VCaP (cell line): ENCODE measurements around the gene TTYH1.

Experiments
- H3K27ac ChIP-seq: fragments of 450-650 bp; 2 replicates; pipeline ENCODE4 v1.5.1; 2017
- TF ChIP-seq, protein P1 (sequence below): fragments of 450-650 bp; conservative IDR thresholded peaks from 2 replicates; pipeline ENCODE4 v1.5.1; 2017; ENCODE audit warnings: mild to moderate bottlenecking, moderate library complexity

The TTYH1 gene

DNA sequence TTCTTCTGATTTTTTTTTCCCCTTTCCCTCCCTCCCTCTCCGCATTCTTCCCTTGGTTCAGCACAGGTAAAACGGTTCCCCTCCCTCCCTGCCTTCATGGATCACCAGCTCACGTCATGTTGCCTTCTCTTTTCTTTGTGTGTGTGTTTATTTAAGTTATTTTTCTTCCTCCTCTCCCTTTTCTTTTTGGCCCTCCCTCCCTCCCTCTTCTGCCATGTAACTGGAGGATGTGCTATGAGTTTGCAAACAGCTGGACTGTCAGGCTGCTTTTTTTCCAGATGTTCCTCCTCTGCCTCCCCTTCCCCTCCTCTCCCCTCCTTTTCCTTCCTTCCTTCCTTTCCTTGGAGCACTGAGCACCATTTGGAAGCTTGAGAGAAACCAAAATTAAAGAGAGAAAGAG, 46.3 kb downstream of the TTYH1 start:
- peak overlapping the region; percentile 96; the same call in 1 of the 2 replicates for H3K27ac ChIP-seq

DNA sequence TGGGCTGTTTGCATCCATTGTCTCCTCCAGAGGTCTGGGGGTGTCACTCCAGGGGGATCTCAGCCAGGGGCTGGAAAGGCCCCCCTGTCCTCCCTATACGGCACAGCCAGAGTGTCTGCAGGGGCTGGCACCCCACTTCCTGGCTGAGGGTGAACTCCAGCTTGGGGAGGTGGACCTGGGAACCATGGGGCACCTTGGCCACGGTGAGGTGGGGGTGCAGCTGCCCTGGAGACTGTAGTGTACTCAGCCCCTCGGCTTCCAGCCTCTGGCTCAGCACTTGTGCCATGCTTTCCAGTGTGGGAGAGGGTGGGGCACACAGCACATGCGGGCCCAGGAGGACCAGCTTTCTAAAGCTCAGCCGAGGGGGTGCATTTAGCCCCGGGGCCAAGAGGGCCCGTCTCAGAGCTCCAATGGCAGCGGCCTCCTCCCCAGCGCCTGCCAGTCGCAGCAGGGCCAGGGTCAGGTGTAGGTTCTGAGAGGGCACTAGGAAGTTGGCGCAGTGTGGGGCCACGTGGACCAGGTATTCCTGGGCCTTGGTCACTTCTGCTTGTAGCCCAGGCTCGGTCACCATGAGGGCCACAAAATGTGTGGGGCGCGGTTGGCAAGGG, 46.9 kb downstream of the TTYH1 start:
- TF ChIP-seq, protein P1, sequence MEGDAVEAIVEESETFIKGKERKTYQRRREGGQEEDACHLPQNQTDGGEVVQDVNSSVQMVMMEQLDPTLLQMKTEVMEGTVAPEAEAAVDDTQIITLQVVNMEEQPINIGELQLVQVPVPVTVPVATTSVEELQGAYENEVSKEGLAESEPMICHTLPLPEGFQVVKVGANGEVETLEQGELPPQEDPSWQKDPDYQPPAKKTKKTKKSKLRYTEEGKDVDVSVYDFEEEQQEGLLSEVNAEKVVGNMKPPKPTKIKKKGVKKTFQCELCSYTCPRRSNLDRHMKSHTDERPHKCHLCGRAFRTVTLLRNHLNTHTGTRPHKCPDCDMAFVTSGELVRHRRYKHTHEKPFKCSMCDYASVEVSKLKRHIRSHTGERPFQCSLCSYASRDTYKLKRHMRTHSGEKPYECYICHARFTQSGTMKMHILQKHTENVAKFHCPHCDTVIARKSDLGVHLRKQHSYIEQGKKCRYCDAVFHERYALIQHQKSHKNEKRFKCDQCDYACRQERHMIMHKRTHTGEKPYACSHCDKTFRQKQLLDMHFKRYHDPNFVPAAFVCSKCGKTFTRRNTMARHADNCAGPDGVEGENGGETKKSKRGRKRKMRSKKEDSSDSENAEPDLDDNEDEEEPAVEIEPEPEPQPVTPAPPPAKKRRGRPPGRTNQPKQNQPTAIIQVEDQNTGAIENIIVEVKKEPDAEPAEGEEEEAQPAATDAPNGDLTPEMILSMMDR, result no peak
- peak overlapping the region; percentile 96 for H3K27ac ChIP-seq

More for the DNA sequence above, 46.3 kb downstream of the TTYH1 start:
- TF ChIP-seq, protein P1, result no peak

- TF ChIP-seq, protein P1, result peak; percentile 50
- peak overlapping the region; percentile 96 for H3K27ac ChIP-seq
Measured at GRCh38 chr19:54462655-54463530, 47.6 kb downstream of the TTYH1 start.

DNA sequence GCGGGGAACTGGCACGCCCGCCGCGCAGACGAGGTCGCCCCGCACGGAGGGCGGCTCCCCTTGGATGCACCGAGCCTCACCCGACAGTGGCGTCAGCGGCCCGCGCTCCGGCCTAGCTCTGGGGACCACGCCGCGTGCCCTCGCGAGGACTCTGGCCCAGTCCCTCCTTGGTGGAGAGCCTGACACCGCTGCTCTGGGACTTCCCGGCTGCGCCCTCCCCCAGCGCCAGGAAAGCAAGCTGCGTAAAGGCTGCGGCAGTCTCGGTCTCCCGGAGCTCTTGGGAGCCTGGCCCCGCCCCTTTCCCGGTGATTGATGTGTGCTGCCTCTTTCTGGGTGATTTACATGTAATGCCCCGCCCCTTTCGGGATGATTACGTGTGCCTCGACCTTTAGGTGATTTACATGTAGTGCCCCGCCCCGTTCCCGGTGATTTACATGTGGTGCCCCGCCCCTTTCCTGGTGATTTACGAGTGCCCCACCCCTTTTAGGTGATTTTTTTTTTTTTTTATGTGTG, 48.3 kb downstream of the TTYH1 start, which contains the start of gene LENG9:
Gene LENG9, minus strand, starts transcription at position 248 of the 513 bp plus-strand sequence. CDS start 252 bp downstream, outside the sequence.
- TF ChIP-seq, protein P1, result no peak

DNA sequence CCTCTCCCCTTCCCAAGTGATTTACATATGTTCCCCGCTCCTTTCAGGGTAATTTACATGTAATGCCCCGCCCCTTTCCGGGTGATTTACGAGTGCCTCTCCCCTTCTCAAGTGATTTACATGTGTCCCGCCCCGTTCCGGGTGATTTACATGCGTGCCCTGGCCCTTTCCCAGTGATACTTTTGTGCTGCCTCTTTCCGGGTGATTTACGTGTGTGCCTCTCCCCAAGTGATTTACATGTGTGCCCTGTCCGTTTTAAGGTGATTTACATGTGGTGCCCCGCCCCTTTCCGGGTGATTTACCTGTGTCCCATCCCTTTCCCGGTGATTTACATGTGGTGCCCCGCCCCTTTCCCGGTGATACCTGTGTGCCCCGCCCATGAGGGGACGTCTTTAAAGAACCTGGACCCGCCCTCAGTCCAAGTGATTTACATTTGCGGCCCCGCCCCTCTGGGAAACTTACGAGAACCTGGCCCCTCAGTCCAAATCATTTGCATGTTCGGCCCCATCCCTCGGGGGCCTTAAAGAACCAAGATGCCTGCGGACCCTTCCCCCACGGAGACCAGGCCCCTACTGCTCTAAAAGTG, 48.9 kb downstream of the TTYH1 start:
- TF ChIP-seq, protein P1, result no peak
- peak overlapping the region; percentile 96 for H3K27ac ChIP-seq

More for the DNA sequence above, 48.3 kb downstream of the TTYH1 start, which contains the start of gene LENG9:
- H3K27ac ChIP-seq, result peak within 1 kb of the TSS; percentile 96

- H3K27ac ChIP-seq, result peak overlapping the region; percentile 96
- TF ChIP-seq, protein P1, result no peak; the same call in 1 of the 2 replicates
Measured at GRCh38 chr19:54464630-54465425, 49.6 kb downstream of the TTYH1 start.
